CD4-positive, alpha-beta T cell treated with Interleukin-6 at 100 ng/mL for 8 hours (primary cell): ENCODE results near the gene TMEM169.

ENCODE experiments used
- DNase-seq: peaks from one replicate; pipeline ENCODE4 v3.0.0-alpha.2; 2020; ENCODE audit warnings: mixed read lengths, low spot score

Gene TMEM169

GRCh38 chr2:216081487-216082116 lies at the start of gene TMEM169, which contains the start of gene PECR:
TMEM169 (plus strand) TSS chr2:216081919; CDS start chr2:216095964, 14,045 bp downstream.
PECR (minus strand) TSS chr2:216081809; CDS start chr2:216081741, 68 bp downstream.
- peak; percentile 71 for DNase-seq

GRCh38 chr2:216031960-216032689 lies 49.6 kb upstream of the TMEM169 start:
- DNase-seq = no peak

- DNase-seq = no peak
Measured at GRCh38 chr2:216033403-216033802, 48.3 kb upstream of the TMEM169 start.

- DNase-seq = peak; percentile 74
Measured at GRCh38 chr2:216034065-216034464, 47.7 kb upstream of the TMEM169 start.

- DNase-seq = no peak
Measured at GRCh38 chr2:216039918-216040317, 41.8 kb upstream of the TMEM169 start.

- no peak for DNase-seq
Measured at GRCh38 chr2:216041438-216041837, 40.3 kb upstream of the TMEM169 start.

GRCh38 chr2:216043949-216044348 lies 37.8 kb upstream of the TMEM169 start:
- no peak for DNase-seq

GRCh38 chr2:216044883-216045486 lies 36.7 kb upstream of the TMEM169 start:
- DNase-seq = no peak

- no peak for DNase-seq
Measured at GRCh38 chr2:216047397-216047796, 34.3 kb upstream of the TMEM169 start.

- DNase-seq = no peak
Measured at GRCh38 chr2:216049452-216049851, 32.3 kb upstream of the TMEM169 start.

- no peak for DNase-seq
Measured at GRCh38 chr2:216051350-216051749, 30.4 kb upstream of the TMEM169 start.

- DNase-seq = no peak
Measured at GRCh38 chr2:216052420-216052819, 29.3 kb upstream of the TMEM169 start.

GRCh38 chr2:216055680-216056079 lies 26.0 kb upstream of the TMEM169 start:
- DNase-seq = no peak

- DNase-seq = no peak
Measured at GRCh38 chr2:216056739-216057138, 25.0 kb upstream of the TMEM169 start.

GRCh38 chr2:216057688-216058193 lies 24.0 kb upstream of the TMEM169 start:
- peak; percentile 66 for DNase-seq

GRCh38 chr2:216059233-216059834 lies 22.4 kb upstream of the TMEM169 start:
- no peak for DNase-seq

GRCh38 chr2:216064014-216064630 lies 17.6 kb upstream of the TMEM169 start:
- DNase-seq = no peak

- no peak for DNase-seq
Measured at GRCh38 chr2:216064665-216065064, 17.1 kb upstream of the TMEM169 start.

- no peak for DNase-seq
Measured at GRCh38 chr2:216066230-216066629, 15.5 kb upstream of the TMEM169 start.

GRCh38 chr2:216069028-216069427 lies 12.7 kb upstream of the TMEM169 start:
- DNase-seq = no peak

- DNase-seq = no peak
Measured at GRCh38 chr2:216070195-216070594, 11.5 kb upstream of the TMEM169 start.
